K562 (cell line): ENCODE data around the gene BACE1. TPM values are rescaled to one million over a fixed set of nuclear protein-coding genes. Genes with fewer than 3 reads are reported as not detected.
"Not testable (repeated sequence)": the region's sequence is repeated elsewhere in the genome, so short reads cannot be mapped to it uniquely, and the experiment has no call there.

Experiments
- ATAC-seq: fragments of 200-7000 bp; cut with Tn5 transposase; 3 replicates; pipeline ENCODE4 v1.9.1; 2020; ENCODE audit warnings: moderate library complexity
- BruUV-seq: library from RNA; stranded (reverse); fragments of 400-500 nt; replicated peaks from 2 replicates; lab custom pipeline; 2021; lab: Mats Ljungman, UMichigan
- CTCF ChIA-PET: fragments of 300-600 bp; formaldehyde crosslinking; extraction: SDS; loops from one replicate; lab custom pipeline; 2021; ENCODE audit warnings: low intra/inter-chr PET ratio; lab: Yijun Ruan, JAX
- POLR2A ChIA-PET: fragments of 300-600, 350-650 bp; sonication (Branson Sonifier 250); formaldehyde crosslinking; extraction: SDS; loops from one replicate; lab custom pipeline; 2021; ENCODE audit warnings: antibody characterized with exemption, inconsistent platforms; lab: Yijun Ruan, JAX
- DNase-seq, 4 experiments: peaks; one replicate each; pipeline versions ENCODE4 v3.0.0 to v3.0.0-alpha.2; 2011 to 2018; ENCODE audit warnings: low spot score in 3 of 4, mixed read lengths in 3 of 4; ENCODE audit errors: extremely low read depth in 1 of 4
- FAIRE-seq: peaks from 2 replicates; lab custom pipeline; 2011; peaks lifted over from hg19 to GRCh38; lab: Jason Lieb, UNC
- H2AFZ ChIP-seq: 2 replicates; pipeline ENCODE4 v1.6.0; 2011; ENCODE audit warnings: low read depth, low read length, control low read depth, inconsistent platforms
- H3K27ac ChIP-seq: fragments of 200-600 bp; 3 replicates; pipeline ENCODE4 v1.8.0; 2011; ENCODE audit warnings: low read depth, mild to moderate bottlenecking, control low read depth, inconsistent platforms, low read length, moderate library complexity, mixed read lengths; ENCODE audit errors: extremely low read depth
- H3K27me3 ChIP-seq, 2 experiments: fragments of 300-600 bp in 1 of 2; 2 replicates in 1 of 2; 3 replicates in 1 of 2; pipeline versions ENCODE4 v1.6.0 to v1.8.0; 2011; ENCODE audit warnings: inconsistent platforms in 2 of 2, low read length in 2 of 2, mild to moderate bottlenecking in 1 of 2, mixed read lengths in 1 of 2, moderate library complexity in 1 of 2; ENCODE audit not compliant: control insufficient read depth in 2 of 2, insufficient read depth in 2 of 2
- H3K36me3 ChIP-seq: fragments of 300-600 bp; 3 replicates; pipeline ENCODE4 v1.8.0; 2011; ENCODE audit warnings: mild to moderate bottlenecking, low read length, inconsistent platforms; ENCODE audit not compliant: control insufficient read depth, insufficient read depth
- H3K4me1 ChIP-seq, 2 experiments: fragments of 200-600 bp in 1 of 2; replicated peaks in 1 of 2; 2 replicates in 1 of 2; 3 replicates in 1 of 2; pipeline versions ENCODE4 v1.5.1 to v1.8.0; 2011; ENCODE audit warnings: inconsistent platforms in 2 of 2, low read length in 2 of 2, mild to moderate bottlenecking in 1 of 2, mixed read lengths in 1 of 2, moderate library complexity in 1 of 2; ENCODE audit not compliant: control insufficient read depth in 2 of 2, insufficient read depth in 2 of 2
- H3K4me2 ChIP-seq: 2 replicates; pipeline ENCODE4 v1.6.1; 2011; ENCODE audit warnings: low read length, control low read depth, inconsistent platforms, mixed read lengths; ENCODE audit not compliant: insufficient read depth
- H3K4me3 ChIP-seq: fragments of 200-600 bp; sonication (generic), shearing (Covaris generic); 2 replicates; pipeline ENCODE4 v1.5.1; 2016; ENCODE audit warnings: control low read depth, inconsistent platforms
- H3K79me2 ChIP-seq: fragments of 200-600 bp; 3 replicates; pipeline ENCODE4 v1.8.0; 2011; ENCODE audit warnings: low read length, inconsistent platforms; ENCODE audit not compliant: control insufficient read depth, insufficient read depth
- H3K9ac ChIP-seq, 2 experiments: 2 replicates each; pipeline versions ENCODE4 v1.6.0 to v1.6.1; 2011; ENCODE audit warnings: low read depth in 2 of 2, low read length in 2 of 2, control low read depth in 1 of 2, inconsistent platforms in 1 of 2, mild to moderate bottlenecking in 1 of 2, mixed read lengths in 1 of 2; ENCODE audit not compliant: insufficient read depth in 1 of 2
- H3K9me1 ChIP-seq: one replicate; pipeline ENCODE4 v1.6.0; 2011; ENCODE audit warnings: inconsistent platforms, mild to moderate bottlenecking, low read length, moderate library complexity; ENCODE audit not compliant: control insufficient read depth, insufficient read depth
- H3K9me3 ChIP-seq: replicated peaks from 2 replicates; pipeline ENCODE4 v1.5.1; 2011; ENCODE audit warnings: low read depth, low read length, inconsistent platforms; ENCODE audit not compliant: control insufficient read depth, insufficient read depth
- H4K20me1 ChIP-seq: replicated peaks from 2 replicates; pipeline ENCODE4 v1.6.1; 2011; ENCODE audit warnings: low read length, inconsistent platforms, mixed read lengths; ENCODE audit not compliant: control insufficient read depth, insufficient read depth
- JUND ChIP-seq, 2 experiments: IDR thresholded peaks; 2 replicates in 1 of 2; 3 replicates in 1 of 2; pipeline ENCODE4 v1.6.1; 2011; ENCODE audit warnings: borderline replicate concordance in 2 of 2, low read depth in 2 of 2, low read length in 2 of 2, improper control_type of control experiment in 1 of 2, missing biosample characterization in 1 of 2, missing genetic modification characterization in 1 of 2, missing genetic modification reagents in 1 of 2
- KDM4B ChIP-seq, 2 experiments: fragments of 450-650 bp in 1 of 2; sonication (generic) in 1 of 2; IDR thresholded peaks; 2 replicates each; pipeline ENCODE4 v1.6.1; 2016 to 2017; ENCODE audit warnings: borderline replicate concordance in 2 of 2, antibody characterized with exemption in 1 of 2, low read depth in 1 of 2, mild to moderate bottlenecking in 1 of 2
- MECOM ChIP-seq: fragments of 250-450 bp; sonication (Bioruptor Pico); IDR thresholded peaks from 2 replicates; pipeline ENCODE4 v1.8.0; 2022; ENCODE audit warnings: inconsistent platforms
- RB1 ChIP-seq: fragments of 450-650 bp; IDR thresholded peaks from 2 replicates; pipeline ENCODE4 v1.6.1; 2017; ENCODE audit warnings: low read depth, mild to moderate bottlenecking
- WGBS: fragments of 100-300 bp; shearing (Covaris generic); methylation state at CpG from one replicate; pipeline ENCODE4 v1.1.6; 2016; ENCODE audit warnings: low coverage, mixed read lengths; ENCODE audit not compliant: insufficient coverage; ENCODE audit errors: missing lambda C conversion rate; 5-methylcytosine and 5-hydroxymethylcytosine counted together
- in situ Hi-C: fragments of 300-500 bp; cut with MboI; formaldehyde crosslinking; loops from 4 replicates; pipeline ENCODE4 v1.15.0; 2018; ENCODE audit warnings: inconsistent platforms, mixed read lengths
- intact Hi-C: fragments of 100-400 bp; cut with micrococcal nuclease; formaldehyde crosslinking; loops from 2 replicates; pipeline ENCODE4 v1.14.2; 2022
- polyA plus RNA-seq, 8 experiments: library from polyadenylated mRNA; depleted of rRNA in 4 of 8; stranded (reverse) in 5 of 8; unstranded in 3 of 8; fragments of >200 nt; fragmentation: Nextera tagmentation in 2 of 8; fragmentation: Illumina TruSeq in 1 of 8; extraction: Ambion mirVana in 2 of 8; extraction: Trizol in 1 of 8; gene quantifications; 2 replicates each; pipeline versions ENCODE4 v1.2.1 to v1.2.3, GENCODE V29; 2011 to 2014; ENCODE audit warnings: inconsistent platforms in 1 of 8, missing spikeins in 1 of 8
- total RNA-seq, 7 experiments: library from RNA; depleted of rRNA in 6 of 7; stranded (reverse); fragments of >200 nt in 6 of 7; fragmentation: Illumina TruSeq in 2 of 7; extraction: Trizol in 2 of 7; gene quantifications; 2 replicates each; pipeline versions ENCODE4 v1.2.1 to v1.2.3, GENCODE V29; 2011 to 2021; ENCODE audit warnings: low replicate concordance in 1 of 7
- TF ChIP-seq, protein P1 (sequence below), 3 experiments: fragments of 200-800 bp in 1 of 3; sonication (Bioruptor generic) in 1 of 3; sonication (generic) in 1 of 3; formaldehyde crosslinking in 1 of 3; IDR thresholded peaks; 2 replicates each; pipeline versions ENCODE4 v1.6.1 to v1.8.0; 2016 to 2022; ENCODE audit warnings: mild to moderate bottlenecking in 2 of 3, missing compliant biosample characterization in 2 of 3, missing genetic modification characterization in 2 of 3, missing genetic modification reagents in 1 of 3

BACE1 gene
- total and polyA plus RNA-seq, 9 of the 15 experiments (the other 6 are each of a cell fraction or from before 2014, with no cell fraction given) = 0.01 to 0.25 (median 0.16) TPM; not detected in 5

DNA sequence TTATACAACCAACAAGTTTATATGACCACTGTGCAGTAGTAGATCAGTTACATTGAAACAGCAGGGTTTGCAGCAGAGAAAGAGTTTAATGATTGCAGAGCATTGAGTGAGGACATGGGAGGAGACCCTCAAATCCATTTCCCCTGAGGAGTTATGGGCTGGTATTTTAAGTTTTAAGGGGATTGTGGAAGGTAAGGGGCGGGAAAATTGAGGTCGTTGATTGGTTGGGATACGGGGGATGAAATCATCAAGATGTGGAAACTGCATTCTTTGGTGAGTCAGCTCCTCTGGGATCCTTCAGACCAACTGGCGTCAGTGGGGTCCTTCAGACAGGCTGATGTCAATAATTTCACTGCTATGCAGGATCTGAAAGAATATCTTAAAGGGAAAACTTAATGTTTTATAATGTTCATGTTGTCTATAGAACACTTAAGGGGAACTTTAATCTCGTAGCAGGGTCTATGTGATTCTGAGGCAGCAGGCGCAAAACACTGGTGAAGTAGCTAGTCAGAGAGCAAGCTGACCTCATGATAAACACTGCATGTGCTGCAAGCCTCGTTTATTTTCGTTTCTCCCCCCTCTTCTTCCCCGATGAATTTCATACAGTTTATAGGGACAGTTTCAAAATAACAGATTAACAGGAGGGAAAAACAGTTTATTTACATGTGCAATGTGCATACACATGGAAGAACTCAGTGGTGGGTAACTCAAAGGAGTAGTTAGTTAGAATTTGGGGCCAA lies 42.3 kb downstream of the BACE1 start (continued):
- TF ChIP-seq KDM4B (IDR thresholded peaks at IDR 0.05; ENCODE audit: borderline replicate concordance in 2 of 2, low read depth in 1 of 2) (no peak), JUND (IDR thresholded peaks at IDR 0.05; ENCODE audit: borderline replicate concordance, low read depth, low read length) (0 out of 2 replicates have a peak, but pooled peaks have one; percentile 13), JUND (tag; IDR thresholded peaks at IDR 0.05; ENCODE audit: borderline replicate concordance, low read depth, low read length) (no peak), MECOM (CRISPR knock-in tag) (no peak), RB1 (no peak)

DNA sequence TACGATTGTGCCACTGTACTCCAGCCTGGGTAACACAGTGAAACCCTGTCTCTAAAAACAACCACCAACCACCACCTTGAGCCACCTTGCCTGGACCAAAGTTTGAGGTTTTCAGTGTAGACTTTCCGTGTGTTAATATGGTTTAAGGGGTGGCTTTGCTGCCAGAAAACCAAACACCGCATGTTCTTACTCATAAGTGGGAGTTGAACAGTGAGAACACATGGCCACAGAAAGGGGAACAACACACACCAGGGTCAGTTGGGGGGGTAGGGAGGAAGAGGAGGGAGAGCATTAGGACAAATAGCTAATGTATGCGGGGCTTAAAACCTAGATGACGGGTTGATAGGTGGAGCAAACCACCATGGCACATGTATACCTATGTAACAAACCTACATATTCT lies 43.9 kb downstream of the BACE1 start:
- intact Hi-C loops, H3K36me3 ChIP-seq, ATAC-seq, H2AFZ ChIP-seq, DNase-seq, BruUV-seq, H4K20me1 ChIP-seq, in situ Hi-C loops, H3K27ac ChIP-seq, H3K9me1 ChIP-seq, H3K4me1 ChIP-seq, CTCF ChIA-PET, H3K27me3 ChIP-seq, H3K4me3 ChIP-seq, FAIRE-seq, H3K4me2 ChIP-seq, H3K9ac ChIP-seq, H3K79me2 ChIP-seq, H3K9me3 ChIP-seq: not testable (repeated sequence)
- POLR2A ChIA-PET = interaction anchor here (0.6 to 1.1 kb wide), 3 partner anchors 8 to 57 kb away, joined by 3 to 4 read pairs (median 4); partner anchors contain the start of gene RNF214
- 93% methylated on average over 4 of the region's 5 CpGs for WGBS
- TF ChIP-seq, protein P1, sequence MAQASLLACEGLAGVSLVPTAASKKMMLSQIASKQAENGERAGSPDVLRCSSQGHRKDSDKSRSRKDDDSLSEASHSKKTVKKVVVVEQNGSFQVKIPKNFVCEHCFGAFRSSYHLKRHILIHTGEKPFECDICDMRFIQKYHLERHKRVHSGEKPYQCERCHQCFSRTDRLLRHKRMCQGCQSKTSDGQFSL (CRISPR knock-in tag; IDR thresholded peaks at IDR 0.05) = peak; percentile 78
- TF ChIP-seq, protein P1 (tag; IDR thresholded peaks at IDR 0.05) = not testable (repeated sequence)
